HG03457 (cell line): ENCODE measurements around the gene SLC43A2.
A peak's percentile ranks its signal among the peaks of the same experiment; 100 is the strongest.
"Not testable (repeated sequence)": the region's sequence is repeated elsewhere in the genome, so short reads cannot be mapped to it uniquely, and the experiment has no call there.

Source experiments
- ATAC-seq: cut with Tn5 transposase; IDR thresholded peaks from one replicate; pipeline ENCODE4 v1.9.1; 2021; ENCODE audit warnings: moderate number of reproducible peaks; ENCODE audit not compliant: unreplicated experiment

SLC43A2 gene

GRCh38 chr17:1563786-1564613 lies 64.6 kb downstream of the SLC43A2 start:
- no peak for ATAC-seq

- ATAC-seq, result not testable (repeated sequence)
These were observed 65.2 kb downstream of the SLC43A2 start for GRCh38 chr17:1563471-1563785.

GRCh38 chr17:1562176-1562643 lies 66.4 kb downstream of the SLC43A2 start:
- ATAC-seq, result peak; percentile 14

- peak; percentile 17 for ATAC-seq
These were observed 67.0 kb downstream of the SLC43A2 start for GRCh38 chr17:1561420-1562175.

GRCh38 chr17:1560858-1561355 lies 67.7 kb downstream of the SLC43A2 start:
- no peak for ATAC-seq

- ATAC-seq, result no peak
These were observed 68.4 kb downstream of the SLC43A2 start for GRCh38 chr17:1560101-1560857.

- ATAC-seq, result no peak
These were observed 69.3 kb downstream of the SLC43A2 start for GRCh38 chr17:1559047-1560043.

DNA sequence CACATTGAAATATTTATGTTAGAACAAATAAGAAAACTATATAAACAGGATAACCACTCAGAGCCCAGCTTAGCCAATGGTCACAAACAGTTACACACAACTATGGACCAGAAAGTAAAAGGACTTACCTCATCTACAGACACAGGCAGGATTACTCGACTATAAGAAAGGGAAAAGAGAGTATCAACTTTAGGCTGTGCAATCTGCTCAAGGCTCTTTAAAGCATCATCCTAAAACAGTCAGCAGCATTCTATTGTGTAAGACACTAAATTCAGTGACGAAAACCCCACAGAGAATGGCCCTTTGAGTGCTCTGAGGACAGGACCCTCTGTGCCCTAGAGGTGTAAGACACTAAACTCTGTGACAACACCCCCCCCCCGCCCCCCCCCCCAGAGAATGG lies 70.2 kb downstream of the SLC43A2 start:
- no peak for ATAC-seq

DNA sequence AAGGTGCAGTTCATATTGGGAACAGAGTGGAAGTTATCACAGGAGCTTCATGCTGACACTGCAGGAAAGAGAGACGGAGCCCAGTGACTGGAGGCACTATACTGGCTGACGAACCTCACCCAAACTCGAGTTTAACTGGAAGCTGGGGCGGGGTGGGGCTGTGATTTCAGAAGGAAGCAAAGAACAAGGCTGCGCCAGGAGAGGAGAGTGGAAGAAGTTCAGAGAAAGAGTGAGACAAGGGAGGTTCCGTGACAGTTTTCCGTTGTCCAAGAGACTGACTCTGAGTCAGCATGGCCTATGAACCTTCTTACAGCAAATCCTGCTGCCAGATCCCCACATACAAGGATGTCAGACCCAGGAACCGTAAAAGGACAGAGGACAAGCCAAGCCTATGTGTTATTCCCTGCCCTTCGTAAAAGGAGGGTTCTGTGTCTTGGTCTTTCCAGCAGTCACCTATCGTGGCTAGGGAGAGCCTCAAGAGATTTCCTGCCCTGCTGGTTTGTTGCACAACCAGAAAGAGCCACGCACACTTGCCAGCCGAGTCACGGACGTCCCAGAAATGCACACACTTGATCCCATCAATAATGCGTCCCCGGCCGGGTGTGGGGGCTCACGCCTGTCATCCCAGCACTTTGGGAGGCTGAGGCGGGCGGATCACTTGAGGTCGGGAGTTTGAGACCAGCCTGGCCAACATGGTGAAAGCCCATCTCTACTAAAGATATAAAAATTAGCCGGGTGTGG lies 71.1 kb downstream of the SLC43A2 start:
- ATAC-seq, result no peak

DNA sequence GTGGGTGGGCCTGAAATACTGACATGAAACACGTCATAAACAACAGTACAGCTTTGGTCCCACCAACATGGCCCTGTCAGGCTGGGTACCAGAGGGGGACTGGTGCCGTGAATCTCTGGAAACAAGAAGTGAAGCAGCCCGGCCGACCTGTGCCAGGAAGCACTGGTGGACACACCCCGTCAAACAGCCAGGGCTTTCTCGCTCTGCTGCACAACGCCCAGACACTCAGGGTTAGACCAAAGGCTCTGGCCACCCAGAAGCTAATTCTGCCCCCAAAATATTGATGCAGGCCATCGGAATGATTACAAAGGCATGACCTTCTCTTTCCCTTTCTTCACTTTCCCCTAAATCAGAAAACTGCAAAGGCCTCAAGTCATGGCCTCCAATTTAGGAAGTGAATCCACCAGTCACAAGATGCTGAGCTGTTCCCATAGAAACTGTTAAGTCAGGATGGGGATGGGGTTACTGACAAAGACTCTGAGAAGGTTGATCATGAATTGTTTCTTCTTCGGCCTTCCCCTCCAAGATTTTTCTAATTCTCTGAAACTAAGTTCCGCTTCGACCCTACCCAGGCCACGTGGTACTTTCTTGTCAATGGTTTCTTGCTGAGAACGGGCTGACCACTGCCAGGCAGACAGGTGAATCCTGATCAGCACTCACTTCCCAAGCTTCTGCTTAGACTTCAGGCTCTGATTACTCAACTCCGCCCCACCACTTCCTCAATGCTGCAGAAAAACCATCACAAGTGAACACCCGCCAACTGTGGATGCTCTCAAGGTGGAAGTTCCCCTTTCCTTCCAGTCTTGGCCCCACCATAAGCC lies 72.8 kb downstream of the SLC43A2 start:
- ATAC-seq, result no peak

DNA sequence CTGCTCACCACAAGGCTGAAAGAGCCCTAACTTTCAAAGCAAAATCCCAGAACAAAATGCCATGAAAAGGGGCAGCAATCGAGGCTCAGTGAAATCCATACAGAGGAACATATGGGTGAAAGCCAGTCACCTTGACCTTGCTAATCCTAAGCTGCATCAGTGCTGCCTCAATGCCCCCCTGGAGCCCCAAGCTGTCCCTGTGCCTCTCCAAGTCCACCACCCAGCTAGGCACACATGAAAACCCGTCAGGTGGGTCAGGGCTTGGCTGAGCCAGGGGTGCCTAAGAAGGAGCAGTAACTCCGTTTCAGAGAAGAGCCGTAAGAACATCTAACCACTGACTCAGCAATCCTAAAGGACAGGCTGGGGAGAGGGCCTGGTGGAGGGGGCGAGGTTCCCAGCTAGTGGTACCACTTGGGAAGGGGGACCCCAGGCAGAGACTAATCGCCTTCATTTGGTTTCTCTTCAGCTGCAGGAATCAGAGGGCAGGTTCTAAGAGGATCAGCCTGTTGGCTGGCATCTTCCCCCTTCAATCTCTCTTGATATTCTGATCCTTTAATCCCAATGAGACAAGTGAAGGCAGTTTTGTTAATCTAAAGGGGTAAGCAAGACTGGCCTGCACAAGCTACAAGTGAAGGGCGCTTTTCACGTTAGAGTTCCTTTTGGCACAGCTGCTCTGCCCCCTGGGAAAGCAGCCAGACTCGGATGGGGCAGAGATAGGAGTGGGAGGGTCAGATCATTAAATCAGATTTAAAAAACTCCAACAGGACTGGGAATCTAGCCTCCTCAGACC lies 73.7 kb downstream of the SLC43A2 start:
- ATAC-seq, result no peak

DNA sequence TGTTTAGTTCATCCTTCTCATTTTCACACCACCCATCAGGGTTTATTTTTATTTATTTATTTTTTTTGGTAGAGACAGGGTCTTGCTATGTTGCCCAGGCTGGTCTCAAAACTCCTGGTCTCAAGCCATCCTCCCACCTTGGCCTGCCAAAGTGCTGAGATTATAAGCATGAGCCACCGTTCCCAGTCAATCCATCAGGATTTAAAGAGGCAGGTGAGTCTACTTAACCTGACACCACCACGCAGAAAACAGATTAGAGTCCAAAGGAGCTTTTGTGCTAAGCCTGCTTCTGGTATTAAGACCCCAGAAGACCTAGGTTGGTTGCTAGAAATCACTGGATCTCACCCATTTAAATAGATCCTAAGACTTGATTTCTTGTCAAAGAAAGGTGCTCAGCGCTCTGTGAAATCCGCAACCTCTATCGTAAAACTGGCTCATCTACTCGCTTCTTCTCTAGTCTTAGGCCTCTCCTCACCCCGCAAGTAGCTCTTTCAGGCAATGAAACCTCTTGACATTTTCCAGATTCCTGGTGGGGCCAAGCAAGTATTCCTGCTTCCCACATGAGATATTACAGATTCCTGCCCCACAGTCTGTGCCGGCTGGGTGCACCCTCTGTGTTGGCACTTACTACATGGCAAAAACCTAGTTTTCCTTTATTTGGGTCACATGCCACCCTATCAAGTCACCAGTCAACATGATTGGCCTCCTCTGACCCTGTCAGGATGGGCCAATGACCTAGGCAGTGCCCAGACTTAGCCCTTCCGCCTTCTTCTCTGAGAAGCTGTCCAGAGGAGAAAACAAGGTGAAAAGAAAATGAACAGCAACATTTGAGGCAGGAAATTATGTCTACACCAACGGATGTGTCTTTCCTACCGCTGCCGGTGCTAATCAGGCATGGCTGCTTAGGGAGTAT lies 75.0 kb downstream of the SLC43A2 start:
- no peak for ATAC-seq

DNA sequence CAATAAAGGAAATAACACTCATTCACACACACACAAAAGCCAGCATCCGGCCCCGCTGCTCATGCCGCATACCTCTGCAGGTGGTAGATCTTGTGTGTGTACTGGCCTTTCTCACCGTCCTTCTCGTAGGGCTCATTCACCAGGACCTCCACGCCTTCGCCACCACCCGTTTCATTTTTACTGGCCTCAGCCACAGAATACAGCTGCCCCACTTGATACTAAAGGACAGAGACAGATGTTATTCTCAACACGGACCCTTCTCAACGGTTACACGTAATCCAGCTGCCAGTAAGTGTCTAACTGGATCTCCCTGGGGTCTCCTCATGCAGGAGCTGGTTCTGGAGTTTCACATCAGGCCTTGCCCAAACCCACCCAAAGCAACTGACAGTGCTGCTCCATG lies 75.7 kb downstream of the SLC43A2 start:
- no peak for ATAC-seq

DNA sequence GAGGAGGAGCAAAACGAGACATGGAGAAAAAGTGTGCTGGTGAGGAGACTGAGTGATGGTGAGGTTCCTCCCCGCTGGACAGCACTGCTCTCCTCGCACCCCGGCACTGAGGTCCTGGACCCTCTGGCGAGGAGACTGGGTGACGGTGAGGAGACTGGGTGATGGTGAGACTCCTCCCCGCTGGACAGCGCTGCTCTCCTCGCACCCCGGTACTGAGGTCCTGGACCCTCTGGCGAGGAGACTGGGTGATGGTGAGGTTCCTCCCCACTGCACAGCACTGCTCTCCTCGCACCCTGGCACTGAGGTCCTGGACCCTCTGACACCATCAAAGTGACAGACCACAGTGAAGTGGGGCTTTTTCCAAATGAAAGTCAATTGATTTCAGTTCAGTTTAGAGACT lies 76.9 kb downstream of the SLC43A2 start:
- ATAC-seq, result no peak

DNA sequence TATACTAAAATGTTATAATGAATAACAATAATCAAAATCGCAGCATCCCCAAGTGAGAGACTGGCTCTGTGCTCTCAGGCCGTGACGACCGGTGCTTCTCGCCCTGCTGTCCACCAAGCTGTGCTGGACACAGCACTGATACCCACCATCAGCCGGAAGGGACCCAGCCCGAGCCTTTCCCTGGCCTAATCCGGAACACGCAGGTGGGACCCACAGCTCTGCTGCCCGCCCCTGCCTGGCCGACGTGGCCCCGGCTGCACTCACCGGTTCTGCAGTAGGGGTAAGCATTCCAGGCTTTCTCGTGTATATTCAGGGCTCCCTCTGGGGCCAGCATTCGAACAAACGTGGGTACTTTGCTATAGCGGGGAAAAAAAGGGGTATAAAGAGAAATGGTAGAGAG lies 80.6 kb downstream of the SLC43A2 start:
- ATAC-seq, result no peak

GRCh38 chr17:1546292-1546922 lies 82.2 kb downstream of the SLC43A2 start:
- ATAC-seq, result no peak
